Prostate gland (tissue), 2 donors: ENCODE measurements around the gene IQGAP3. TPM values are rescaled to one million over a fixed set of nuclear protein-coding genes. Genes with fewer than 3 reads are reported as not detected.

Experiments used
- DNase-seq: peaks from one replicate; pipeline ENCODE4 v3.0.0-alpha.2; 2019; ENCODE audit warnings: low spot score
- H3K27ac ChIP-seq, 2 donors: fragments of 200-600 bp; sonication (generic); 2 replicates each; pipeline ENCODE4 v1.5.1; 2017 to 2019
- H3K27me3 ChIP-seq: fragments of 200-600 bp; sonication (generic); replicated peaks from 2 replicates; pipeline ENCODE4 v1.5.1; 2019; ENCODE audit not compliant: insufficient read depth
- H3K36me3 ChIP-seq, 2 donors: fragments of 200-600 bp; sonication (generic); 1 replicate in 1 of 2; 2 replicates in 1 of 2; pipeline versions ENCODE4 v1.5.1 to v1.8.1; 2017 to 2019
- H3K4me1 ChIP-seq: fragments of 200-600 bp; sonication (generic); replicated peaks from 2 replicates; pipeline ENCODE4 v1.5.1; 2019
- H3K4me3 ChIP-seq, 2 donors: fragments of 200-600 bp; sonication (generic); 2 replicates each; pipeline ENCODE4 v1.5.1; 2017 to 2019
- H3K9me3 ChIP-seq: fragments of 200-600 bp; sonication (generic); 2 replicates; pipeline ENCODE4 v1.5.1; 2017
- POLR2A ChIP-seq: fragments of 450-650 bp; IDR thresholded peaks from one replicate; pipeline ENCODE4 v1.6.1; 2016; ENCODE audit warnings: antibody characterized with exemption, mild to moderate bottlenecking
- POLR2AphosphoS5 ChIP-seq: sonication (generic); formaldehyde crosslinking; IDR thresholded peaks from one replicate; pipeline ENCODE4 v1.6.1; 2017; ENCODE audit warnings: antibody characterized with exemption
- WGBS: methylation state at CpG from one replicate; pipeline ENCODE4 v1.1.5; 2018; 5-methylcytosine and 5-hydroxymethylcytosine counted together
- intact Hi-C: fragments of 100-400 bp; cut with DNase I; formaldehyde crosslinking; loops from one replicate; pipeline ENCODE4 v1.14.2; 2022
- total RNA-seq, 2 donors: library from RNA; depleted of rRNA; stranded (reverse); fragments of >200 nt; gene quantifications; one replicate each; pipeline ENCODE4 v1.1.0, GENCODE V29; 2016
- TF ChIP-seq, protein P1 (sequence below), 4 experiments: fragments of 200-600 bp in 2 of 4; fragments of 450-650 bp in 2 of 4; sonication (generic) in 2 of 4; IDR thresholded peaks; 1 replicate in 3 of 4; 2 replicates in 1 of 4; pipeline ENCODE4 v1.5.1; 2016 to 2019; ENCODE audit warnings: antibody characterized with exemption in 4 of 4, mild to moderate bottlenecking in 2 of 4, moderate library complexity in 2 of 4

The IQGAP3 gene
- total RNA-seq, 2 donors from 2014 or later = 1.5 to 3.0 TPM

DNA sequence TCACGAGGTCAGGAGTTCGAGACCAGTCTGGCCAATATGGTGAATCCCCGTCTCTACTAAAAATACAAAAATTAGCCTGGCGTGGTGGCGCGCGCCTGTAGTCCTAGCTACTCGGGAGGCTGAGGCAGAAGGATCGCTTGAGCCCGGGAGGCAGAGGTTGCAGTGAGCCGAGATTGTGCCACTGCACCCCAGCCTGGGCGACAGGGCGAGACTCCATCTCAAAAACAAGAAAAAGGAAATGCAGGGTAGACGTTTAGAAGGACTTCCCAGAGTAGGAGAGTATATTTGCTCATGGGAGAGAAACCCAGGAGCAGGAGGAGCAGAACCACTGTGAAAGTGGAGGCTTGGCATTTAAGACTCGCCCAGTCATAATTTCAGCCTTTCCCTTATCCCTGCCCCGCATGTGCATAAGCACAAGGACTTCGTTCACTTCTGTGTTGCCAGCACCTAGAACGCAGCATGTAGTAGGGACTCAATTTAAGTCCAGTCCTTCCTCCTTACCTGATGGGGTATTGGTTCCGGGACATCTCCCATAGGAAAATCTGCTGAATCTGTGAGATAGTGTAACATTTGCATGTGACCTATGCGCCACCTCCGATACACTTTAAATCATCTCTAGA, 66.6 kb downstream of the IQGAP3 start:
- H3K9me3 ChIP-seq = no peaks in the 10 kb centered on the region
- peaks cover 13% of the 10 kb centered on the region for H3K4me1 ChIP-seq
- TF ChIP-seq, protein P1, sequence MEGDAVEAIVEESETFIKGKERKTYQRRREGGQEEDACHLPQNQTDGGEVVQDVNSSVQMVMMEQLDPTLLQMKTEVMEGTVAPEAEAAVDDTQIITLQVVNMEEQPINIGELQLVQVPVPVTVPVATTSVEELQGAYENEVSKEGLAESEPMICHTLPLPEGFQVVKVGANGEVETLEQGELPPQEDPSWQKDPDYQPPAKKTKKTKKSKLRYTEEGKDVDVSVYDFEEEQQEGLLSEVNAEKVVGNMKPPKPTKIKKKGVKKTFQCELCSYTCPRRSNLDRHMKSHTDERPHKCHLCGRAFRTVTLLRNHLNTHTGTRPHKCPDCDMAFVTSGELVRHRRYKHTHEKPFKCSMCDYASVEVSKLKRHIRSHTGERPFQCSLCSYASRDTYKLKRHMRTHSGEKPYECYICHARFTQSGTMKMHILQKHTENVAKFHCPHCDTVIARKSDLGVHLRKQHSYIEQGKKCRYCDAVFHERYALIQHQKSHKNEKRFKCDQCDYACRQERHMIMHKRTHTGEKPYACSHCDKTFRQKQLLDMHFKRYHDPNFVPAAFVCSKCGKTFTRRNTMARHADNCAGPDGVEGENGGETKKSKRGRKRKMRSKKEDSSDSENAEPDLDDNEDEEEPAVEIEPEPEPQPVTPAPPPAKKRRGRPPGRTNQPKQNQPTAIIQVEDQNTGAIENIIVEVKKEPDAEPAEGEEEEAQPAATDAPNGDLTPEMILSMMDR (IDR thresholded peaks at IDR 0.05) = no peak
- no peak for TF ChIP-seq POLR2AphosphoS5
- TF ChIP-seq POLR2A = no peak
- peak overlapping the region; percentile 3 to 28 for H3K4me3 ChIP-seq
- H3K27ac ChIP-seq = peak overlapping the region; percentile 99 to 100
- H3K27me3 ChIP-seq = no peaks in the 10 kb centered on the region
- intact Hi-C loops = no loop called here
- no peaks in the 10 kb centered on the region for H3K36me3 ChIP-seq
- DNase-seq = no peak
- WGBS = 79% methylated on average over 21 of the region's 21 CpGs

DNA sequence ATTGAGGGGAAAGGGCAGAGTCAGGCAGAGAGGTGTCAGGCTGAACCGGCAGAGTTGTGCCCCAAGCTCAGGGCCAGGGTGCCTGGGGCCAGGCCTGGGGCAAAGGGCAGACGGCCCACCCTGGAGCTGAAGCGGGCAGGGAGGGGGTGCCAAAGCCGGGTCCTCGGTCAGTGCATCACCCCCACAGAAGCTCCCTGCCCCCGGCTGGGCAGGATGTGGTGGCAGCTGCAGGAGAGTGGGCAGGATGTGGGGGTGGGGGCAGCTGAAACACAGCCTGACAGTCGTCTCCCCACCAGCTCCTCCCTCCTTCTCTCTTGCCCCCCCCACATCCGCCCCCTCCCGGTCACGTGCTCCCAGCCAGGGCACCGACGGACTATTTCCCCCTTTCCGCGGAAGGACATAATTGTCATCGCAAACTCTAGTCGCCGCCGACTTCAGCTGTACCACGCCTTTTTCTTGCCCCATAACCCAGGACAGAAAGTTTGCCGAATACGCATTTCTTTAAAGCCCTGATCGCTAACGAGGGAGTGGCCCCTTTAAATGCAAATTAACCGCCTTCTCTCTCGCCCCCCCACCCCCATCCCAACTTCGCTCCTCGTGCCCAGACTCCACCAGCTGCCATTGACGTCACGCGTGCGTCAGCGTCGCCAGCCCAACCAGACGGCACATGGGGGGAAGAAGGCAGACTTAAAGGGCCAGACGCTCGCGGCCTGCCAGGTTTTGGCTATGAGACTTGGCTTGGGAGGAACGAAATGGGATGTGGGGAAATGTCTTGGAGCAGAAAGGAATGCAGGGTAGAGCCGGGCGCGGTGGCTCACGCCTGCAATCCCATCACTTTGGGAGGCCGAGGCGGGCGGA, 67.3 kb downstream of the IQGAP3 start:
- H3K4me3 ChIP-seq = peak overlapping the region; percentile 3 to 28
- H3K27ac ChIP-seq = peak overlapping the region; percentile 99 to 100
- H3K9me3 ChIP-seq = no peaks in the 10 kb centered on the region
- 6% methylated on average over 42 of the region's 45 CpGs for WGBS
- peaks cover 9% of the 10 kb centered on the region for H3K4me1 ChIP-seq
- TF ChIP-seq POLR2A (peak; percentile 76), POLR2AphosphoS5 (peak; percentile 99)
- TF ChIP-seq, protein P1 (IDR thresholded peaks at IDR 0.05) = no peak
- intact Hi-C loops = no loop called here
- DNase-seq = peak; percentile 99
- no peaks in the 10 kb centered on the region for H3K36me3 ChIP-seq
- no peaks in the 10 kb centered on the region for H3K27me3 ChIP-seq

DNA sequence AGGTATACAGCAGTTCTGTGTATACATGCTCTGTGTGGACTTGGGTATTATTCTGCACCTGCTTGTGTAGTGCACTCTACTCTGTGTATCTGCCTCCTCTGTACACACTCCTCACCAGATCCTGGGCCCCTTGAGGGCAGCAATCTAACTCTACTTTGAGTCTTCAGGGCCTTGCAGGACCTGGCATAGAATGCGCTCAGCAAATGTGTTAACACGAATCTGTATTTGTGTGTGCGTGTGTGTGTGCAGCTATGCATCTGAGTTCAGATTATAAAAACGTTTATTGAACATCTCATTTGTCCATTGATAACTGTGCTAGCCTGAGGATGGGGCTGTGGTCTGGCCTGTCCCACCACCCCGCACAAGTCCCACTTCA, 67.9 kb downstream of the IQGAP3 start:
- intact Hi-C loops = no loop called here

DNA sequence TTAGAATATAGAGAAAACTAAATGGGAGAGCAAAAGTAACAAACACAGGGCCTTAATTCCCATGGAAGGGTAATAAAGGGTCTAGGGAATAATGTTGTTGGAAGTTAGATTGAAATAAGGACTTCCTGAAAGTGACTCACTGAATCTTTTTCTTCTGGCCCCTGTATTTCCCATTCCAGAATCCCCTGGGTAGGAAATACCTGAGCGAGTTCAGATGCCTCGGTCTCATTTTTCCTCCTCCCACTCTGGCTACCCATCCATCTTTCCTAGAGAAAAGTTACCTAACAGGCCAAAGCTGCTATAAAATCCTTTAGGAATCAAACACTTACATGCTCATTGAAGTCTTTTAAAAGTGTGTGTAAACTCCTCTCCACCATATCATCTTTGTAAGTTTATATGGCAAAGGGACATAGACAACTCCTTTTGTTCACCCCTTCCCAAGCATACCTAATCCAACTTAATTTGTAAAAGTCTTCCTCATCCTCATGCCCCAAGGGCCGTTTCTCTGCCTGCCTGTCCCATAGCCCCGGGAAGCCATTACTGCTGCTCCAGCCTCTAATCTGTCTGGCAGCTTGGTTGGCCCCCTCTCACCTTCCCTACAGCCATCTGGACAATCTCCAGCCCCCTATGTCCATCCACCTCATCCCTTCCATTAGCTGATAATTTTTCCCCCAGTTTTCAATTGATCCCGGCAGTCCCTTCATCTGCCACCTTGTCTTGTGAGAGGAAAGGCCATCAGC, 68.5 kb downstream of the IQGAP3 start:
- H3K4me1 ChIP-seq = peaks cover 9% of the 10 kb centered on the region
- H3K27me3 ChIP-seq = no peaks in the 10 kb centered on the region
- H3K4me3 ChIP-seq = no peak overlapping the region
- no peaks in the 10 kb centered on the region for H3K9me3 ChIP-seq
- DNase-seq = no peak
- peak overlapping the region; percentile 99 to 100 for H3K27ac ChIP-seq
- 43% methylated on average over 5 of the region's 5 CpGs for WGBS
- intact Hi-C loops = no loop called here
- no peak for TF ChIP-seq POLR2A
- TF ChIP-seq POLR2AphosphoS5 = no peak
- TF ChIP-seq, protein P1 (IDR thresholded peaks at IDR 0.05) = no peak
- no peaks in the 10 kb centered on the region for H3K36me3 ChIP-seq

More for the DNA sequence above, 67.9 kb downstream of the IQGAP3 start:
- no peaks in the 10 kb centered on the region for H3K36me3 ChIP-seq
- no peak overlapping the region for H3K4me3 ChIP-seq
- no peaks in the 10 kb centered on the region for H3K9me3 ChIP-seq
- no peaks in the 10 kb centered on the region for H3K27me3 ChIP-seq
- peaks cover 9% of the 10 kb centered on the region for H3K4me1 ChIP-seq
- WGBS = 51% methylated on average over 5 of the region's 5 CpGs
- DNase-seq = no peak
- TF ChIP-seq POLR2AphosphoS5 (no peak), POLR2A (no peak)
- TF ChIP-seq, protein P1 (IDR thresholded peaks at IDR 0.05) = no peak
- H3K27ac ChIP-seq = peak overlapping the region; percentile 99 to 100
